Fibroblast of lung (primary cell): Measurements from ENCODE around the gene ZFR. TPM values are rescaled to one million over a fixed set of nuclear protein-coding genes. Genes with fewer than 3 reads are reported as not detected.

Experiments used
- DNase-seq, 2 donors: peaks; one replicate each; pipeline versions ENCODE4 v3.0.0 to v3.0.0-alpha.2; 2010; ENCODE audit warnings: low read depth in 2 of 2
- H2AFZ ChIP-seq: 2 replicates; pipeline ENCODE4 v1.5.1; 2012; ENCODE audit warnings: low read length, control low read depth, inconsistent platforms
- H3K27ac ChIP-seq: 2 replicates; pipeline ENCODE4 v1.5.1; 2011; ENCODE audit warnings: low read length, control low read depth; ENCODE audit not compliant: insufficient read depth
- H3K27me3 ChIP-seq: 2 replicates; pipeline ENCODE4 v1.5.1; 2011; ENCODE audit warnings: mild to moderate bottlenecking, low read length; ENCODE audit not compliant: control insufficient read depth, insufficient read depth
- H3K36me3 ChIP-seq: 2 replicates; pipeline ENCODE4 v1.5.1; 2011; ENCODE audit warnings: low read length; ENCODE audit not compliant: control insufficient read depth, insufficient read depth
- H3K4me1 ChIP-seq: 2 replicates; pipeline ENCODE4 v1.5.1; 2011; ENCODE audit warnings: low read length; ENCODE audit not compliant: control insufficient read depth, insufficient read depth; ENCODE audit errors: extremely low read depth
- H3K4me2 ChIP-seq: 2 replicates; pipeline ENCODE4 v1.5.1; 2011; ENCODE audit warnings: low read length, control low read depth; ENCODE audit not compliant: insufficient read depth; ENCODE audit errors: extremely low read depth
- H3K4me3 ChIP-seq, 4 experiments: fragments of 200-600 bp in 1 of 4; sonication (generic) in 1 of 4; replicated peaks in 1 of 4; 2 replicates each; pipeline ENCODE4 v1.5.1; 2011 to 2016; ENCODE audit warnings: low read length in 4 of 4, low read depth in 3 of 4, mild to moderate bottlenecking in 3 of 4, control low read depth in 2 of 4, inconsistent platforms in 1 of 4, mixed read lengths in 1 of 4; ENCODE audit not compliant: insufficient read depth in 1 of 4; ENCODE audit errors: control extremely low read depth in 1 of 4
- H3K79me2 ChIP-seq: 2 replicates; pipeline ENCODE4 v1.5.1; 2012; ENCODE audit warnings: mild to moderate bottlenecking, low read length, inconsistent platforms; ENCODE audit not compliant: control insufficient read depth, insufficient read depth
- H3K9ac ChIP-seq: 2 replicates; pipeline ENCODE4 v1.5.1; 2011; ENCODE audit warnings: mild to moderate bottlenecking, low read length, control low read depth; ENCODE audit not compliant: insufficient read depth
- H3K9me3 ChIP-seq: 2 replicates; pipeline ENCODE4 v1.5.1; 2012; ENCODE audit warnings: low read depth, low read length; ENCODE audit not compliant: control insufficient read depth, insufficient read depth
- H4K20me1 ChIP-seq: 2 replicates; pipeline ENCODE4 v1.5.1; 2011; ENCODE audit warnings: low read length; ENCODE audit not compliant: control insufficient read depth, insufficient read depth; ENCODE audit errors: extremely low read depth
- EZH2 ChIP-seq: IDR thresholded peaks from 2 replicates; pipeline ENCODE4 v1.5.1; 2012; ENCODE audit warnings: low read length, control low read depth, mild to moderate bottlenecking; ENCODE audit errors: missing control alignments
- polyA plus RNA-seq, 2 donors: library from polyadenylated mRNA; depleted of rRNA in 1 of 2; stranded (reverse) in 1 of 2; unstranded in 1 of 2; fragments of >200 nt; gene quantifications; 2 replicates each; pipeline ENCODE4 v1.2.1, GENCODE V29; 2011 to 2012; ENCODE audit warnings: missing spikeins in 1 of 2
- total RNA-seq: library from RNA; depleted of rRNA; stranded (reverse); fragments of >200 nt; gene quantifications from 2 replicates; pipeline ENCODE4 v1.2.1, GENCODE V29; 2014
- TF ChIP-seq, protein P1 (sequence below), 2 donors: IDR thresholded peaks in 1 of 2; conservative IDR thresholded peaks in 1 of 2; 1 replicate in 1 of 2; 2 replicates in 1 of 2; pipeline ENCODE4 v1.5.1; 2011 to 2012; ENCODE audit warnings: low read length in 2 of 2, control low read depth in 1 of 2, inconsistent platforms in 1 of 2, low read depth in 1 of 2, mild to moderate bottlenecking in 1 of 2

Gene ZFR
- total and polyA plus RNA-seq, 2 donors (not counting 1 experiment from before 2014, with no cell fraction given), result 56.8 to 113 TPM

DNA sequence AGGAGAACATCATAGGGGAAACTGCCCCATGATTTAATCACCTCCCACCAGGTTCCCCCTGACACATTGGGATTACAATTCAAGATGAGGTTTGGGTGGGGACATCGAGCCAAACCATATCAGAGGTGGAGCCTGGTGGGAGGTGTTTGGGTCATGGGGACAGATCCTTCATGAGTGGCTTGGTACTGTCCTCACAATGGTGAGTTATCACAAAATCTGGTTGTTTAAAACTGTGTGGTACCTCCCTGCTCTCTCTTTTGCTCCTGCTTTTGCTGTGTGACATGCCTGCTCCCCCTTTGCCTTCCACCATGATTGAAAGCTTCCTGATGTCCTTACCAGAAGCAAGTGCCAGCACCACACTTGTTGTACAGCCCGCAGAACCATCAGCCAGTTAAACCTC, 16.2 kb upstream of the ZFR start:
- H3K36me3 ChIP-seq, result no peaks in the 10 kb centered on the region
- H3K9me3 ChIP-seq, result no peaks in the 10 kb centered on the region

DNA sequence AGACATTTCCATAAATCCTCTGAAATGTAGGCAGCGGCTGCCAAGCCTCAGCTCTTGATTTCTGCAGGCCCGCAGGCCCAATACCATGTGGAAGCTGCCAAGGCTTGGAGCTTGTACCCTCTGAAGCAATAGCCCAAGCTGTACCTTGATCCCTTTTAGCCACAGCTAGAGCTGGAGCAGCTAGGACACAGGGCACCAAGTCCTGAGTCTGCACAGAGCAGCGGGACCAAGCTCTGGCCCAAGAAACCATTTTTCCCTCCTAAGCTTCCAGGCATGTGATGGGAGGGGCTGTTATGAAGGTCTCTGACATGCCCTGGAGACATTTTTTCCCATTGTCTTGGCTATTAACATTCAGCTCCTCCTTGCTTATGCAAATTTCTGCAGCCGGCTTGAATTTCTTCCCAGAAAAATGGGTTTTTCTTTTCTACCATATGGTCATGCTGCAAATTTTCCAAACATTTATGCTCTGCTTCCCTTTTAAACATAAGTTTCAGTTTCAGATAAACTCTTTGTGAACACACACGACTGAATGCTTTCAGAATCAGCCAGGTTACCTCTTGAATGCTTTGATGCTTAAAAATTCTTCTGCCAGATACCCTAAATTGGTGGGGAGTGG, 14.4 kb upstream of the ZFR start:
- Histone ChIP-seq H3K4me2 (no peak overlapping the region), H3K27ac (no peak overlapping the region), H4K20me1 (no peaks in the 10 kb centered on the region), H3K9me3 (no peaks in the 10 kb centered on the region), H3K27me3 (peaks cover 9% of the 10 kb centered on the region), H3K9ac (no peak overlapping the region), H3K4me3 (no peak overlapping the region), H2AFZ (no peak overlapping the region), H3K79me2 (no peaks in the 10 kb centered on the region), H3K36me3 (no peaks in the 10 kb centered on the region), H3K4me1 (no peaks in the 10 kb centered on the region)
- TF ChIP-seq, protein P1, sequence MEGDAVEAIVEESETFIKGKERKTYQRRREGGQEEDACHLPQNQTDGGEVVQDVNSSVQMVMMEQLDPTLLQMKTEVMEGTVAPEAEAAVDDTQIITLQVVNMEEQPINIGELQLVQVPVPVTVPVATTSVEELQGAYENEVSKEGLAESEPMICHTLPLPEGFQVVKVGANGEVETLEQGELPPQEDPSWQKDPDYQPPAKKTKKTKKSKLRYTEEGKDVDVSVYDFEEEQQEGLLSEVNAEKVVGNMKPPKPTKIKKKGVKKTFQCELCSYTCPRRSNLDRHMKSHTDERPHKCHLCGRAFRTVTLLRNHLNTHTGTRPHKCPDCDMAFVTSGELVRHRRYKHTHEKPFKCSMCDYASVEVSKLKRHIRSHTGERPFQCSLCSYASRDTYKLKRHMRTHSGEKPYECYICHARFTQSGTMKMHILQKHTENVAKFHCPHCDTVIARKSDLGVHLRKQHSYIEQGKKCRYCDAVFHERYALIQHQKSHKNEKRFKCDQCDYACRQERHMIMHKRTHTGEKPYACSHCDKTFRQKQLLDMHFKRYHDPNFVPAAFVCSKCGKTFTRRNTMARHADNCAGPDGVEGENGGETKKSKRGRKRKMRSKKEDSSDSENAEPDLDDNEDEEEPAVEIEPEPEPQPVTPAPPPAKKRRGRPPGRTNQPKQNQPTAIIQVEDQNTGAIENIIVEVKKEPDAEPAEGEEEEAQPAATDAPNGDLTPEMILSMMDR (conservative IDR thresholded peaks at IDR 0.05 in 1 of 2, IDR thresholded peaks at IDR 0.05 in 1 of 2; ENCODE audit: low read depth in 1 of 2, low read length in 2 of 2), result no peak
- TF ChIP-seq EZH2, result no peak
- DNase-seq, result no peak

More for the DNA sequence above, 16.2 kb upstream of the ZFR start:
- H3K79me2 ChIP-seq, result no peaks in the 10 kb centered on the region
- no peaks in the 10 kb centered on the region for H4K20me1 ChIP-seq
- TF ChIP-seq, protein P1 (conservative IDR thresholded peaks at IDR 0.05 in 1 of 2, IDR thresholded peaks at IDR 0.05 in 1 of 2; ENCODE audit: low read depth in 1 of 2, low read length in 2 of 2), result no peak
- TF ChIP-seq EZH2, result no peak
- no peak overlapping the region for H2AFZ ChIP-seq
- no peaks in the 10 kb centered on the region for H3K4me1 ChIP-seq
- no peak overlapping the region for H3K4me3 ChIP-seq
- no peak overlapping the region for H3K27ac ChIP-seq
- no peak for DNase-seq
- peaks cover 9% of the 10 kb centered on the region for H3K27me3 ChIP-seq
- H3K4me2 ChIP-seq, result no peak overlapping the region
- H3K9ac ChIP-seq, result no peak overlapping the region

DNA sequence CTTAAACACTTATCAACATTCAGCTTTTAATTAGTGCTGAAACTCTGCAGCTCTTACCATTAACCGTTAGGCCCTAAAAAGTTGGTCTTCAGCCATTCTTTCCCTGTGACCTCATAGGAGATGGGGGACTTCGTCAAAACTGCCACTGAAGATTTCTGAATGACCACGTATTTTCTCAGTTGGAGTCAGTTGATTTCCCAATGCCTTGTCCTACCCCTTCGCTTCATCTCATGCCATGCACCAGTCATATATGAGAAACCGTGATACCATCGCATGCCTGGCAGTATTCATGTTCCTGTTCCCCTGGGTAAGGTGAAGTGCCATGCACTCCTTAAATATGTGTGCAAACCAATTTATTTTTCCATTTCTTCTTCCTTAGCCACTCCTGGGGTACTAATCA, 10.8 kb upstream of the ZFR start:
- no peaks in the 10 kb centered on the region for H4K20me1 ChIP-seq
- no peak for DNase-seq
- H3K4me2 ChIP-seq, result no peak overlapping the region
- H3K79me2 ChIP-seq, result no peaks in the 10 kb centered on the region
- H3K27me3 ChIP-seq, result peaks cover 11% of the 10 kb centered on the region
- H3K9ac ChIP-seq, result no peak overlapping the region
- no peak overlapping the region for H2AFZ ChIP-seq
- no peaks in the 10 kb centered on the region for H3K9me3 ChIP-seq
- H3K27ac ChIP-seq, result no peak overlapping the region
- H3K4me1 ChIP-seq, result no peaks in the 10 kb centered on the region
- no peak for TF ChIP-seq EZH2
- TF ChIP-seq, protein P1 (conservative IDR thresholded peaks at IDR 0.05 in 1 of 2, IDR thresholded peaks at IDR 0.05 in 1 of 2; ENCODE audit: low read depth in 1 of 2, low read length in 2 of 2), result no peak
- no peak overlapping the region for H3K4me3 ChIP-seq
- H3K36me3 ChIP-seq, result no peaks in the 10 kb centered on the region
